GM21526 (cell line): ENCODE measurements around the gene ADCY5.

Source experiments
- ATAC-seq: cut with Tn5 transposase; IDR thresholded peaks from one replicate; pipeline ENCODE4 v1.9.1; 2021; ENCODE audit warnings: moderate library complexity; ENCODE audit not compliant: unreplicated experiment, low FRiP score

Gene ADCY5

GRCh38 chr3:123389628-123389918 is 59.3 kb downstream of the ADCY5 start:
- ATAC-seq = no peak

DNA sequence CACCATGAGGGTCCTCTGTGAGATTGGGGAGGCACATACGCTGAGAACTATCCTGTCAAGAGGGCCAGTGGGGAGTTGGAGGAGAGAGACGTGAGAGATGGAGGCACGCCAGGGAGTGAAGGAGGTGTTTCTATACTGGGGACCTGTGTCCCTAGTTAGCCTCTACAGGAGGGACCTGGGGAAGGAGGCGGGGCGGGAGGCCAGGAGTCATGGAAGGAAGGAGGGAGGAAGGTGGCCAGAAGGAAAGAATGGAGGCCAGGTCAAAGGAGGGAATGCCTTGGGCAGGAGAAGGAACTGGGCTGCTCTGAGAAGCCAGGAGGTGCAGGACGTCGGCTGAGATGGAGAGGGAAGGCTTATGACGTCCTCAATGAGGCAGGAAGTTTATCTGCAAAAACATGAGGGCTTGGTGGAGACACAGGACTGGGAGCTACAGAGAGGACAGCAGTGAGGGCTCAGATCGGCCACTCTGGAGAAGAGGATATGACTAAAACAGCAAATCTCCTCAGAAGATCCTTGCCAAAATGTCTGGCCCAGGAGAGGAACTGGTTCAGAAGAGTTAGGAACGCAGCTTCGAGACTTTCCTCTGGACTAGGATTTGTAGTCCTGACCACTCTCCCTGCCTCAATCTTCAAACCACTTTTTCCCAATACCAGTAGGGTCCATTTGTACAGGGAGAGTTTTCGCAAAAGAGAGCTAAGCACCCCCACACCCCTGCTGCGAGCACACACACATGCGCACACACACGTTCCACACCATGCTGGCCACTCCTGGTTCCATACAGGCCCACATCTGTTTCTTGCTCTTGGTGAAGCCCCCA is 59.9 kb downstream of the ADCY5 start:
- no peak for ATAC-seq

DNA sequence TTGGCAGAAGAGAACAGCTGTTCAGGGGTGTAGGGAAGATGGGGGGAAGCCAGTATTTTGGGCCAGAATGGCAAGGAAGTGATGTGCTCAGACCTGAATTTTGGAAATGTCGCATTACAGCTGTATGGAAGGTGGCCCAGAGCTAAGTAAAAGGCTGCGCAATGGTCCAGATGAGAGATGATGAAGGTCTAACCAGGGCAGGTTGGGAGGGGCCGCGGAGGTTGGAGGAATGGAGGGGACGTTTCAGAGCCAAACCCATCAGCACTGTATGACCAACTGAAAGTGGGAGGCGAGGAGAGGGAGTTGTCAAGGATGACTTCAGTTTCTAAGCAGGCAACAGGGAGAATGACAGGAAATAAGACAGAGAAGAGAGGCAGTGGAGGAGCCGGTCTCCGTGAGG is 60.8 kb downstream of the ADCY5 start:
- no peak for ATAC-seq

- ATAC-seq = no peak
Measured at GRCh38 chr3:123387532-123387931, 61.4 kb downstream of the ADCY5 start.

- ATAC-seq = no peak
Measured at GRCh38 chr3:123386477-123387040, 62.3 kb downstream of the ADCY5 start.

DNA sequence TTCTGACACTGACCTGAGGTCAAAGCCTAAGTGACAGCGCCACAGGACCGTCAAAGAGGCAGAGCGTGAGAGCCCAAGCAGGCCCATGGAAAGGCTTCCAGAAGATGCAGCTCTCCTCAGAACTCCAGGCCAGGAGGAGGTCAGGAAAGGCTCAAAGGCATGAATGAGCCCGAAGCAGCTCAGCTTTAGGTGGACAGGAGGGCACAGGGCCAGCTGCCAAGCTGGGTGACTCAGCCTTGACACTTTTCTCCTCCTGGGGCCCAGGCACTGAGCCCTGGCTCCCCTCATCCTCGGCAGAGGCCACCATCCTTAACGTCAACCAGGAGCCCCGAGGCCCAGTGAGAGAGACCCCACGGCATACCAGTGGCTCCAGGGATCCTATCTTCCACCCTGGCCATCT is 62.9 kb downstream of the ADCY5 start:
- no peak for ATAC-seq

GRCh38 chr3:123385499-123385898 is 63.4 kb downstream of the ADCY5 start:
- no peak for ATAC-seq

- no peak for ATAC-seq
Measured at GRCh38 chr3:123385001-123385401, 63.9 kb downstream of the ADCY5 start.

DNA sequence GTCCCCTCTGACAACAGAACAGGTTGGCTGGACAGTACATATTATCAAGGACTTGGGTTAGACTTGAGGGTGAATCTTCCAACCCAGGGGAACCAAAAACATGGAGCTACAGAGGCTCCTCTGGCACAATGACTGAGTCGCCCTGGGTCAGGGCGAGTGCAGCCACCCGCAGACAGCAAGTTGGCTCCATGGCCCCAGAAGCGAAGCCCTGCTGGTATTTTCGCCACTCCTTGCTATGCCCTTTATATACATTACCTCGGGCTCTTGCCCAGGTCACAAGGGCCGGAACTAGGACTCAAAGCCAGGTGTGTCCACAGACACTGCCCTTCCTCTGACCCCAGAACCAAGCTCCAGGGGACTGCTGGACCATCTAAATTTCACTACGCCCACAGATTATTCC is 64.6 kb downstream of the ADCY5 start:
- no peak for ATAC-seq

- no peak for ATAC-seq
Measured at GRCh38 chr3:123383091-123384053, 65.5 kb downstream of the ADCY5 start.

- no peak for ATAC-seq
Measured at GRCh38 chr3:123380261-123380660, 68.6 kb downstream of the ADCY5 start.

DNA sequence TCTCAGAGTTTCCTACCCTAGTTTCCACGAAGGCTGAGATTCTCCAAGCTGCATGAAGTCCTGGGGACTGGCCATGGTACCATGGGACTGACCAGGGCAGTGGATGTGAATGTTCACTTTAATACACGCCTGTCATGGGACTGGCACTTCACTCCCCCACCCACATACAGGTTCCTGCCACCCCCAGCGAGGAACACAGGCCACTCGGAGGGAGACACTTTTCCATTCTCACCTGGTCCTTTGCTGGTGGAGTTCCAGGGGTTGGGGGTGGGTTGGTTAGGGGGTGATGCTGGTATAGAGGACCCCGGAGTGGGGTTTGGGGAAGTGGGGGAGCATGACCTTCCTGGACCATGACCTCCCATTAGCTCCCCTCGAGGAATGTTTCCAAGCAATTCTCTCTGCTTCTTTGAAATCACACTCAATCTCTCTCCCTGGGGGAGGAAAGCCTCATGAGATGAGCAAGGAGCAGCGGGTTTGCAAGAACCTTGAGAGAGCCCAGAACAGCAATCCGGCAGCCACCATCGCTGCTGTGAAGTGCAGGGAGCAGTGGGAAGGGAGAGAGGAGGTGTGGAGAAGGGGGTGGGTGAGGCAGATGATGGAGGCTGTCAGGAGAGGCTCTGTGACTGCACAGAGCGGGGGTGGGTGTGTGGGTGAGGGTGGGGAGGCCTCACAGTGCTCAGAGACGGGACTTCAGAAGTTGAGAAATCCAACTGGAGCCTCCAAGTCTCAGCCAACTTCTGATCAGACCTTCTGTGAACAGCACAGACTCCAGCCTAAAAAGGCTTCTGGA is 69.7 kb downstream of the ADCY5 start:
- ATAC-seq = no peak

GRCh38 chr3:123378409-123378915 is 70.4 kb downstream of the ADCY5 start:
- ATAC-seq = no peak

DNA sequence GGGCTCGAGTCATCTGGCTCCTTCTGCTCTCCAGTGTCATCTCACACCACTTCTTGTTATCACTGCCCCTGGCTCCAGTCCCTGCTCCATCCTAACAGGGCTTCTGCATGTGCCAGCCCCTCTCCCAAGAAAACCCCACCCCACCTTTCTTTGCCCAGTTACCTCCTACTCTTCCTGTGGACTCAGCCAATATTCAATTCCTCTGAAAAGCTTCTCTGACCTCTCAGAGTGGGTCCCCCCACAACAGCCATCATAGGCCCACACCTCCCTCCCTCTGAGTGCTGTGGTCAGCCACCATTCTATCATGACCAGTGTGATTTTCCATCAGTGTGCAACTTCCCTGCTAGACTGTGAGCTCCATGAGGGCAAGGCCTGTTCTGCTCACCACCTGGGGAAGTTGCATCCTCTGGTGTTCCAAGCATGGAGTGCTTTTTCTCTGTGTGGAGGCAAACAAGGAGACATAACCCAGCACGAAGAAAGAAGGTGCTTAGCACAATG is 71.6 kb downstream of the ADCY5 start:
- ATAC-seq = no peak

- no peak for ATAC-seq
Measured at GRCh38 chr3:123376451-123377242, 72.2 kb downstream of the ADCY5 start.

DNA sequence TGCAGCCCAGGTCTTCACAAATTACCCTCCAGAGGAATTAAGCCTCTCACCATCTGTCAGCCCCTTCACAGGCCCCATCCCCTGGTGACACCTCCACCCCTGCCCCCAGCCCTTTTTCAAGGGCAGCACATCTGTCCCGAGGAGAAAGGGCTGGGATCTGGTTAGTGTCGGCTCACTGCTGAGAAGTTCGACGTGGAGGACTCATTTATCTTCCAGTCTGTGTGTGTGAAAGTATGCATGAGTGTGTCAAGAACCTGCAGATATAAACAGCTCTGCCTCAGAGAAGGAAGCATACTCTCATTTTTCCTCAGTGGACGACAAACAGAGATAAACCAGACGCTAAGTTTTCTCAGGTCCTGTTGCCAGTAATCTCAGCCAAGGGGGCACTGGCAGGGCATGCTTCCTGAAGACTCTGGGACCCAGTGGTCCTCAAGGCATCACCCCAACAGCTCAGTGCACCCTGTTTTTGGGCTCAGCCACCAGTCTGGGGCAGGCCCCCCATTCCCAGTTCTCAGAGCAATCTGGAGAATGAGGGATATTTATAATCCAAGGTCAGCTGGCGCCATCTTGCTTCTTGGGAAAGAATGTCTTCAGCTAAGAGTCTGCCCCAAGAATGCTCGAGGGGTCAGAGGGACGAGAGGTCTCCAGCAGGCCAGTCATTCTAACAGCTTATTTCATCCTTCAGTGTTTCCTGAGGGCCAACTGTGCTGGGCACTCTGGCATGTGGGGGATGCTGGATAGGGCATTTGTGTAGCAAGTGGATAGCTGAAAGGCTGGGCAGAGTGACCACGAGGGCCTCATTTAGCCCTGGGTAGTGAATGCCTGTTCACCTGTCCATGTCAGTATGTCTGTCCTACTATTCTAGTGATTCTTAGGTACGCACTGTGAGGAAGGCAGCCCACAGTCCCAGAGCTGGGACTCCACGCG is 73.6 kb downstream of the ADCY5 start:
- no peak for ATAC-seq

GRCh38 chr3:123374016-123374415 is 74.9 kb downstream of the ADCY5 start:
- no peak for ATAC-seq

DNA sequence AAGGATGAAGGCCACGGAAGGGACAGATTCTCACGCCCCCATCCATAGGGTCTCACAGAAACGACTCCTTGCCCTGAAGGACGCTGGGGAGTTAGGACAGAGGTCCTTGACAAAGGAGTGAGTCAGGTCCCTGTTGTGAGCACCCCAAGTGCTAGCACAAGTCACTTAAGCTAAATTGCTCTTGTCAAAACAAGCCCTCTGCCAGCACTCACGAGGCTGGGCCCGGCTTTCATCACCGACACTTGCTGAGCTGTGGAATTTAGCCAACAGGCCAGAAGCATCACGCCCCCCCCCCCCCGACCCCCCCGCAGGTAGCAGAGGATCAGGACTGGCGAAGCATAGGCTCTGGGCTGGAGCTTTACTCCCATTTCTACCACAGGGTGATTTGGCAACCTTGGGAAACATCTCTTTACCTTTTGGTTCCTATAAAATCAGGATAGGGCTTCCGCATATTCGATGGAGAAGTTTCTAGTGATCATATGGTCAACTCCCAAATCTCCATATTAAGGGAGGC is 75.4 kb downstream of the ADCY5 start:
- no peak for ATAC-seq
